GM12873 (cell line): ENCODE data around the gene UBXN10.
A peak's percentile ranks its signal among the peaks of the same experiment; 100 is the strongest.

Experiments used
- CTCF ChIP-seq: IDR thresholded peaks from 2 replicates; pipeline ENCODE4 v1.5.1; 2012; ENCODE audit warnings: low read depth, mild to moderate bottlenecking, moderate library complexity, low read length, control low read depth; ENCODE audit not compliant: insufficient read depth; ENCODE audit errors: missing control alignments

The UBXN10 gene

GRCh38 chr1:20148571-20149500 lies 37.1 kb upstream of the UBXN10 start:
- no peak for TF ChIP-seq CTCF

- no peak for TF ChIP-seq CTCF
Observed at GRCh38 chr1:20149601-20150325, 36.1 kb upstream of the UBXN10 start.

GRCh38 chr1:20150326-20150705 lies 35.6 kb upstream of the UBXN10 start:
- no peak for TF ChIP-seq CTCF

GRCh38 chr1:20150969-20151368 lies 34.9 kb upstream of the UBXN10 start:
- TF ChIP-seq CTCF, result no peak

GRCh38 chr1:20151906-20152598 lies 33.8 kb upstream of the UBXN10 start:
- peak; percentile 92 for TF ChIP-seq CTCF

GRCh38 chr1:20152599-20152930 lies 33.3 kb upstream of the UBXN10 start:
- no peak for TF ChIP-seq CTCF

GRCh38 chr1:20153000-20153418 lies 32.9 kb upstream of the UBXN10 start:
- TF ChIP-seq CTCF, result no peak
